Sigmoid colon (tissue), 3 donors: ENCODE data around the gene A2M.

Experiments used
- CTCF ChIP-seq, 4 experiments: fragments of 450-650 bp in 3 of 4; fragments of 200-600 bp in 1 of 4; IDR thresholded peaks; one replicate each; pipeline ENCODE4 v1.5.1; 2016 to 2019; ENCODE audit warnings: antibody characterized with exemption in 4 of 4, mild to moderate bottlenecking in 3 of 4, moderate library complexity in 2 of 4
- POLR2A ChIP-seq, 2 donors: fragments of 450-650 bp; IDR thresholded peaks; one replicate each; pipeline ENCODE4 v1.6.1; 2016; ENCODE audit warnings: antibody characterized with exemption in 2 of 2, mild to moderate bottlenecking in 2 of 2, moderate library complexity in 2 of 2

- TF ChIP-seq CTCF (IDR thresholded peaks at IDR 0.05) (no peak), POLR2A (IDR thresholded peaks at IDR 0.05) (no peak)
These were observed 44.2 kb downstream of the A2M start for GRCh38 chr12:9071518-9071917.
